ENCODE measurements around the gene HTR3B. TPM values are rescaled to one million over a fixed set of nuclear protein-coding genes. Genes with fewer than 3 reads are reported as not detected.
A peak's percentile ranks its signal among the peaks of the same experiment; 100 is the strongest.
"Not testable (repeated sequence)": the region's sequence is repeated elsewhere in the genome, so short reads cannot be mapped to it uniquely, and the experiment has no call there.

The HTR3B gene
- total and polyA plus RNA-seq, 4 donors: 0.13 to 0.86 (median 0.79) TPM; not detected in 1

- DNase-seq (ENCODE audit: low read depth in 4 of 6, low spot score in 6 of 6): no peak
- H3K4me1 ChIP-seq (ENCODE audit: control insufficient read depth, insufficient read depth, low read length): no peaks in the 10 kb centered on the region
- H3K4me3 ChIP-seq (ENCODE audit: low read depth, low read length): no peak overlapping the region
- no peaks in the 10 kb centered on the region for H3K36me3 ChIP-seq (ENCODE audit: control insufficient read depth, insufficient read depth, low read length)
- WGBS (ENCODE audit: insufficient coverage): 100% methylated on average over 2 of the region's 2 CpGs
- H3K27me3 ChIP-seq (ENCODE audit: control insufficient read depth, insufficient read depth, low read length): peaks cover 5% of the 10 kb centered on the region
- H3K27ac ChIP-seq (ENCODE audit: low read depth, low read length): no peak overlapping the region
- H3K9me3 ChIP-seq (ENCODE audit: control insufficient read depth, insufficient read depth, low read length): no peaks in the 10 kb centered on the region
Observed at GRCh38 chr11:113906516-113906915, 1.9 kb downstream of the HTR3B start.

GRCh38 chr11:113907152-113907551 lies 2.6 kb downstream of the HTR3B start:
- H3K4me1 ChIP-seq (ENCODE audit: control insufficient read depth, insufficient read depth, low read length): no peaks in the 10 kb centered on the region
- H3K9me3 ChIP-seq (ENCODE audit: control insufficient read depth, insufficient read depth, low read length): no peaks in the 10 kb centered on the region
- H3K27me3 ChIP-seq (ENCODE audit: control insufficient read depth, insufficient read depth, low read length): peaks cover 5% of the 10 kb centered on the region
- peak in 2 of 6 donors; percentile 3 to 60 for DNase-seq (ENCODE audit: low read depth in 4 of 6, low spot score in 6 of 6)
- no peak overlapping the region for H3K4me3 ChIP-seq (ENCODE audit: low read depth, low read length)
- no peak overlapping the region for H3K27ac ChIP-seq (ENCODE audit: low read depth, low read length)
- no CpG with 5 or more reads among the region's 1 CpG for WGBS (ENCODE audit: insufficient coverage)
- no peaks in the 10 kb centered on the region for H3K36me3 ChIP-seq (ENCODE audit: control insufficient read depth, insufficient read depth, low read length)

GRCh38 chr11:113907681-113908080 lies 3.1 kb downstream of the HTR3B start:
- WGBS (ENCODE audit: insufficient coverage): 66% methylated on average over 4 of the region's 8 CpGs
- H3K36me3 ChIP-seq (ENCODE audit: control insufficient read depth, insufficient read depth, low read length): no peaks in the 10 kb centered on the region
- DNase-seq (ENCODE audit: low read depth in 4 of 6, low spot score in 6 of 6): no peak
- peaks cover 5% of the 10 kb centered on the region for H3K27me3 ChIP-seq (ENCODE audit: control insufficient read depth, insufficient read depth, low read length)
- no peak overlapping the region for H3K4me3 ChIP-seq (ENCODE audit: low read depth, low read length)
- H3K4me1 ChIP-seq (ENCODE audit: control insufficient read depth, insufficient read depth, low read length): no peaks in the 10 kb centered on the region
- H3K27ac ChIP-seq (ENCODE audit: low read depth, low read length): no peak overlapping the region
- no peaks in the 10 kb centered on the region for H3K9me3 ChIP-seq (ENCODE audit: control insufficient read depth, insufficient read depth, low read length)

- Histone ChIP-seq H3K27me3 (ENCODE audit: control insufficient read depth, insufficient read depth, low read length) (peaks cover 5% of the 10 kb centered on the region), H3K9me3 (ENCODE audit: control insufficient read depth, insufficient read depth, low read length) (no peaks in the 10 kb centered on the region), H3K36me3 (ENCODE audit: control insufficient read depth, insufficient read depth, low read length) (no peaks in the 10 kb centered on the region), H3K4me3 (ENCODE audit: low read depth, low read length) (no peak overlapping the region), H3K4me1 (ENCODE audit: control insufficient read depth, insufficient read depth, low read length) (no peaks in the 10 kb centered on the region), H3K27ac (ENCODE audit: low read depth, low read length) (no peak overlapping the region)
- peak in 2 of 6 donors; percentile 4 to 70 for DNase-seq (ENCODE audit: low read depth in 4 of 6, low spot score in 6 of 6)
- 52% methylated on average over 9 of the region's 9 CpGs for WGBS (ENCODE audit: insufficient coverage)
Observed at GRCh38 chr11:113908098-113908497, 3.5 kb downstream of the HTR3B start.

- H3K27ac ChIP-seq (ENCODE audit: low read depth, low read length); H3K4me3 ChIP-seq (ENCODE audit: low read depth, low read length); H3K9me3 ChIP-seq (ENCODE audit: control insufficient read depth, insufficient read depth, low read length); H3K36me3 ChIP-seq (ENCODE audit: control insufficient read depth, insufficient read depth, low read length); H3K27me3 ChIP-seq (ENCODE audit: control insufficient read depth, insufficient read depth, low read length); H3K4me1 ChIP-seq (ENCODE audit: control insufficient read depth, insufficient read depth, low read length); DNase-seq (ENCODE audit: low read depth in 4 of 6, low spot score in 6 of 6): not testable (repeated sequence)
- 96% methylated on average over 4 of the region's 9 CpGs for WGBS (ENCODE audit: insufficient coverage)
Observed at GRCh38 chr11:113911491-113911890, 6.9 kb downstream of the HTR3B start.

GRCh38 chr11:113923572-113923971 lies 19.0 kb downstream of the HTR3B start:
- DNase-seq (ENCODE audit: low read depth in 4 of 6, low spot score in 6 of 6): peak in 1 of 6 donors; percentile 44

GRCh38 chr11:113926273-113927197 lies 21.9 kb downstream of the HTR3B start:
- no peaks in the 10 kb centered on the region for H3K4me1 ChIP-seq (ENCODE audit: control insufficient read depth, insufficient read depth, low read length)
- H3K27ac ChIP-seq (ENCODE audit: low read depth, low read length): no peak overlapping the region
- H3K4me3 ChIP-seq (ENCODE audit: low read depth, low read length): no peak overlapping the region
- WGBS (ENCODE audit: insufficient coverage): 85% methylated on average over 5 of the region's 12 CpGs
- H3K27me3 ChIP-seq (ENCODE audit: control insufficient read depth, insufficient read depth, low read length): no peaks in the 10 kb centered on the region
- DNase-seq (ENCODE audit: low read depth in 4 of 6, low spot score in 6 of 6): no peak
- H3K36me3 ChIP-seq (ENCODE audit: control insufficient read depth, insufficient read depth, low read length): no peaks in the 10 kb centered on the region
- H3K9me3 ChIP-seq (ENCODE audit: control insufficient read depth, insufficient read depth, low read length): no peaks in the 10 kb centered on the region

More at GRCh38 chr11:113923572-113923971, 19.0 kb downstream of the HTR3B start:
- Histone ChIP-seq H3K4me3 (ENCODE audit: low read depth, low read length) (no peak overlapping the region), H3K4me1 (ENCODE audit: control insufficient read depth, insufficient read depth, low read length) (no peaks in the 10 kb centered on the region), H3K36me3 (ENCODE audit: control insufficient read depth, insufficient read depth, low read length) (no peaks in the 10 kb centered on the region), H3K27me3 (ENCODE audit: control insufficient read depth, insufficient read depth, low read length) (no peaks in the 10 kb centered on the region), H3K9me3 (ENCODE audit: control insufficient read depth, insufficient read depth, low read length) (no peaks in the 10 kb centered on the region), H3K27ac (ENCODE audit: low read depth, low read length) (no peak overlapping the region)
- WGBS (ENCODE audit: insufficient coverage): no CpG with 5 or more reads among the region's 2 CpGs

GRCh38 chr11:113928311-113928710 lies 23.7 kb downstream of the HTR3B start:
- Histone ChIP-seq H3K27me3 (ENCODE audit: control insufficient read depth, insufficient read depth, low read length) (no peaks in the 10 kb centered on the region), H3K4me3 (ENCODE audit: low read depth, low read length) (no peak overlapping the region), H3K36me3 (ENCODE audit: control insufficient read depth, insufficient read depth, low read length) (no peaks in the 10 kb centered on the region), H3K9me3 (ENCODE audit: control insufficient read depth, insufficient read depth, low read length) (no peaks in the 10 kb centered on the region), H3K4me1 (ENCODE audit: control insufficient read depth, insufficient read depth, low read length) (no peaks in the 10 kb centered on the region), H3K27ac (ENCODE audit: low read depth, low read length) (no peak overlapping the region)
- WGBS (ENCODE audit: insufficient coverage): 94% methylated on average over 4 of the region's 5 CpGs
- no peak for DNase-seq (ENCODE audit: low read depth in 4 of 6, low spot score in 6 of 6)

- Histone ChIP-seq H3K36me3 (ENCODE audit: control insufficient read depth, insufficient read depth, low read length) (no peaks in the 10 kb centered on the region), H3K4me1 (ENCODE audit: control insufficient read depth, insufficient read depth, low read length) (peaks cover 7% of the 10 kb centered on the region), H3K27me3 (ENCODE audit: control insufficient read depth, insufficient read depth, low read length) (no peaks in the 10 kb centered on the region), H3K9me3 (ENCODE audit: control insufficient read depth, insufficient read depth, low read length) (no peaks in the 10 kb centered on the region), H3K27ac (ENCODE audit: low read depth, low read length) (no peak overlapping the region), H3K4me3 (ENCODE audit: low read depth, low read length) (no peak overlapping the region)
- DNase-seq (ENCODE audit: low read depth in 4 of 6, low spot score in 6 of 6): no peak
- WGBS (ENCODE audit: insufficient coverage): 67% methylated on average over 5 of the region's 7 CpGs
Observed at GRCh38 chr11:113932788-113933187, 28.2 kb downstream of the HTR3B start.

- WGBS (ENCODE audit: insufficient coverage): 97% methylated on average over 3 of the region's 3 CpGs
- not testable (repeated sequence) for H3K4me1 ChIP-seq (ENCODE audit: control insufficient read depth, insufficient read depth, low read length); H3K9me3 ChIP-seq (ENCODE audit: control insufficient read depth, insufficient read depth, low read length); H3K27me3 ChIP-seq (ENCODE audit: control insufficient read depth, insufficient read depth, low read length); H3K27ac ChIP-seq (ENCODE audit: low read depth, low read length); H3K4me3 ChIP-seq (ENCODE audit: low read depth, low read length); H3K36me3 ChIP-seq (ENCODE audit: control insufficient read depth, insufficient read depth, low read length); DNase-seq (ENCODE audit: low read depth in 4 of 6, low spot score in 6 of 6)
Observed at GRCh38 chr11:113934193-113934592, 29.6 kb downstream of the HTR3B start.

Data from spinal cord (tissue), 10 donors.